Activated CD8-positive, alpha-beta memory T cell treated with anti-CD3 and anti-CD28 coated beads for 1 hour (primary cell): ENCODE results near the gene IL36B.

Experiments
- DNase-seq, 2 donors: peaks; one replicate each; pipeline ENCODE4 v3.0.0-alpha.2; 2020; ENCODE audit warnings: low read depth in 1 of 2; ENCODE audit errors: extremely low read depth in 1 of 2

The IL36B gene

DNA sequence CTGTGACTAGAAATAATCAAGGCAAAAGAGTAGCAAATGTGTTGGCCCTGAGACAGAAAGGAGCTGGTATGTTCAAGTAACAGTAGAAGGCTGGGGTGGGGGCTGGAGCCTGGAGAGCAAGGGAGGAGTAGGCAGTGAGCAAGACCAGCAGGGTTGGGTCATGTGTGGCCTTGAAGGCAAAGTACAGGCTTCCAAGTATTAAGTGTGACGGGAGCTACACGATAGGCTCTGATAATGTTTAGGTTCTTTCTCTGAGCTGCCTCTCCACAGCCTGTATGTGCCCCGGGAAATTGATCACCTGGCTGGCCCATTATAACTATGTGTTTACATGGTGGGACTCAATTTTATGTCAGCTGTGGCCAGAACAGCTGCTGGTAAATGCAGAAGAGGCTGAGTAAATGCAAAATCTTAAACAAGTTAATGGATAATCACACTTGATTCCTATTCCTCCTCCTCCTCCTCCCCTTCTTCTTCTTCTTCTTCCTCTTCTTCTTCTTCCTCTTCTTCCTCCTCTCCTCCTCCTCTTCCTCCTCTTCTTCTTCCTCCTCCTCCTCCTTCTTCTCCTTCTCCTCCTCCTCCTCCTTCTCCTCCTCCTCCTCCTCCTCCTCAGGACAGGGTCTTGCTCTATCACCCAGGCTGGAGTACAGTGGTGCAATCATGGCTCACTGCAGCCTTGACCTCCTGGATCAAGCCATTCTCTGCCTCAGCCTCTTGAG is 24.4 kb upstream of the IL36B start:
- no peak for DNase-seq

- no peak for DNase-seq
Observed at GRCh38 chr2:113075600-113075999, 22.9 kb upstream of the IL36B start.

DNA sequence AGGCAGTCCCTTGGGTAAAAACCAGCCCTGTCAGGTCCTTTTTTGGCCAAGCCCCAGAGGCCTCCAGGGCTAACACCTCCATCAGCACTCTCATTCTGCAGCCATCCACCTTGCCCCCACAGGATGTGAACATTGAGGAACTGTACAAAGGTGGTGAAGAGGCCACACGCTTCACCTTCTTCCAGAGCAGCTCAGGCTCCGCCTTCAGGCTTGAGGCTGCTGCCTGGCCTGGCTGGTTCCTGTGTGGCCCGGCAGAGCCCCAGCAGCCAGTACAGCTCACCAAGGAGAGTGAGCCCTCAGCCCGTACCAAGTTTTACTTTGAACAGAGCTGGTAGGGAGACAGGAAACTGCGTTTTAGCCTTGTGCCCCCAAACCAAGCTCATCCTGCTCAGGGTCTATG is 22.4 kb upstream of the IL36B start:
- DNase-seq: no peak

DNA sequence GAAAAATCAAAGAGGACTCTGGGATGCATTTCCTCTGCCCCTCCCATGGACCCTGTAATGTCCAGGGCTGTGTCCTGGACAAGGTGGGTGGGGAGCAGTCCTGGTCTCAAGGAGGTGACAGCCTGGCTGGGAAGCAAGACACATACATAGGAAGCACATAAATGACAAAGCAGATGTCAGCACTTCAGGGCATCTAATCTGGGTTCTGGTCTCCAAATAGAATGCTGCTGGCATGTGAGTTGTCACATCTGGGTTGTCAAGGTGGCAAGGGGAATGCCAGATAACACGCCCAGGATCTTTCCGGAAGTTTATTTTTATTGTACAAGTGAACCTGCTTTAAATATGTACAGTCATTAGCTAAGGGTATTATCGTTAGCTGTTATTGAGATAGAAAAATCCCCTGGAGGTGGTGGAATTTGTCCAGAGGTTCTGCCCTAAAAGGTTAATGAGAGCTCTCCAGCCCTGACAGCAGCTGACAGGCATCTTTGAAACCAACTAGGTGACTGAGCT is 20.7 kb upstream of the IL36B start:
- DNase-seq: no peak

DNA sequence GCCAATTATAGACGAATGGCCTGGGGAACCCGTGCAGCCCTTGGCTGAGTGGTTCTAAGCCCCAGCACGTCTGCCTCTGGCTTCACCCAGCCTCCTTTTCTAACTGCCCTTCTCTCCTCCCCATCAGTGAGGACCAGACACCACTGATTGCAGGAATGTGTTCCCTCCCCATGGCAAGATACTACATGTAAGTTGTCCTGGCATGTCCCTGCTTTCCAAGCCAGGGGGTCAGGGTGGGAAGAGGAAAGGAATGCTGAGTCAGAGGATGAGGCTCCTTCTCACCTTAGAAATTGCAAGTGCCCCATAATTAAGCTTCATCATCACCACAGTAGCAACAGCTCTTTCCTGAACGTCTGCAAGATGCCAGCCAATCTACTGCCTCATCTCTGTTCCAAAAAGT is 19.9 kb upstream of the IL36B start:
- no peak for DNase-seq

DNA sequence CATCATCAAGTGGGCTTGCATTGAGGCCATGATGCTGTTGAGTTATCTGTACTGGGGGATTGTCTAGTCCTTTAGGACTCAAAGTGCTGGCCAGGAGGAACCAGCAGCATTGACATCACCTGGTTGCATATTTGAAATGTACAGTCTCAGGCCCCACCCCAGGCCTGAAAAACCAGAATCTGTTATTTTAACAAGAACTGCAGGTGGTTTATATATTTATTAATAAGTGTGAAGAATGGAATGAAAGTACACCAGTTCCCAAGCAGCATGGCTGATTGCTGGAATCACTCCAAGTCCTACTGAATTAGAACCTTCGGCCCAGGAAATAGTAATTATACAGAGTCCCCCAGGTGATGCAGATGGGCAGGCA is 17.9 kb upstream of the IL36B start:
- no peak for DNase-seq

DNA sequence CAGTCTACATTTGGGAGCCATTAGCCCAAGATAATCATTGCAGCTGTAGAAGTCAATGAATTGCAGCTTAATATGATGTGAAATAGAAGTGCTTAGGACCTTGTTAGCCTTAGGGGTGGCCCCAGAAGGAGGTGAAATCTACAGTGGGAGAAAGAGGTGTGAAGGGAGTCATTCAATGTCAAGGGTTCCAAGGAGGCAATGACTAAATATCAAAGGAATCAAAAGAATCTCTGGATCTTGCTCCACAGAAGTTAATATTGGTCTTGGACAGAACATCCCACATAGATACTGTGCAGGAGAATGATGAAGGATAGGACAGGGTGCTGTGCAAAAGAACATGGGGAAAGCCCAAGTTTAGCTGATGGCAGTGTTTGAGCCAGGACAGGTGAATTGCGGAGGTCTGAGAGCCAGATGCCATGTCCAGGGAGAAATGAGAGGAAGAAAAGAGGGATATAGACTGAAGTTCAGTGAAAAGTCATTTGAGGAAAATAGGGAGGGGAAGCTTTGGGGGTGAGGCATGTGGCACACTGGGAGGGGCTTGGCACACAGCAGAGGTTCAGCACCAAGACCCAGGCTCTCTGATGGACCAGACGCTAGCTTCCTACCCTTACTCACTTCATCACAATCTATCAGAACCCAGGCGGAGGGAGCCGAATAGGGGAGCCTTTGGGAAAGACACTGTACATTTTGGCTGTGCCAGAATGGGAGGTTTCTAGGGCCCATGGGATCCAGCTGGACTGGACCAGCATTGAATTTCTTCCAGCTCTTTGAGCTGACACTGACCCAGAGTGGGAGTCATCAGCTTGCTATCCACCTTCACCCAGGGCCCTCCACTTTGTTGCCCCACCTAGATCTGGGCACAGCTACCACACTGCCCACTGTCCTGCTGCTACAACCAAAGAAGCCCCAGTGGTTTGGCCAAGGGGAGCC is 17.3 kb upstream of the IL36B start:
- no peak for DNase-seq

DNA sequence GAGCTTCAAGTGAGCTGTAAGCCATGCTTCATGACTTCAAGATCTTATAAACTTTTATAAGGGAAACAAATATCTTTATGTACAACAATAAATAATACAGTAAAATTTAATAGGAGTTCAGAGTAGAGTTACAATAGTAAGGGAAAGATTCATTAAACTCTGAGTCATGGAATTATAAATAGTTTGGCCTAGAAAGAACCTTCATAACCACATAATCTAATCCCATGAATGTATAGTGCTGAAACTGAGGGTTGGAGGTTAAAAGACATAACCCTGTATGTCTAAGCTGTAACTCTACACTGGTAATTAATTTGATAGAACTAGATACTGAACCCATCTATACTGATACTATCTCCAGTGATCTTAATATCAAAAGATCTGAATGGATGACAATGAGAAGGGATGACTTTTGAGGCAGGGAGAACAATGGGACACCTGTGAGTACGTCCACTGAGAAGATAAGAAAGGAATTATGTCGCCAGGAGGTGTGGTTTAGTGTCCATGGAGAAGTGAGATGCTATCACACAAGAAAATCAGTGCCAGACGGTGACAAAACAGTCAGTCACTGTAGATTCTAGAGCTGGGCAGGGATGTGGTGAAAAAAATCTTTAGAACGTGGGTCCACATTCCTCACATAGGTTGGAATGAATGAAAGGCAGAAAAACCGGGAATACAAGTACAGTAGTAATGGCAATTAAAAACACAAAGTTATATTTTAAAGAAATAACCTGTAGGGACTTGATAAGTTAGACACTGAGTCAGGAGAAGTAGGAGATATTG is 16.2 kb upstream of the IL36B start:
- DNase-seq: no peak

DNA sequence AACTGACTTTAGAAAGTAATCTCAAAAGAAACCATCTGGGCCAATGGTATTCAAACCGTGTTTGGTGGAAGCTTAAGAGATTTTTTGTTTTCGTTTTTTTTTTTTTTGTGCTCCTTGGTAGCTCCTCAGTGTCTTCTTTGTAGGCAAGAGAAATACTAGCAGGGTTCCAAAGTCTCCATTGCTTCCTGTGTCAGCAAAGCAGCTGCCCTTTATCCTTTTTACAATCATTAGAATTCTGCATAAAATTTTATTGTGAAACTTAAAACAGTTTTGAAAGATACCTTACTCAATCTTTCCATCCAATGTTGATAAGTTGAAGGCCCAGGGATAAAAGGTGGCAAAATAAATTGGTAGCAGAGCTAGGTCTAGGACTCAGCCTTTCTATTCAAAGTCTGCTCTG is 15.6 kb upstream of the IL36B start:
- DNase-seq: no peak

GRCh38 chr2:113067681-113068080 is 15.0 kb upstream of the IL36B start, which contains the start of gene IL1F10:
TSS of gene IL1F10 (plus strand) at chr2:113067970. CDS start at chr2:113072739, 4,769 bp downstream.
- no peak for DNase-seq

DNA sequence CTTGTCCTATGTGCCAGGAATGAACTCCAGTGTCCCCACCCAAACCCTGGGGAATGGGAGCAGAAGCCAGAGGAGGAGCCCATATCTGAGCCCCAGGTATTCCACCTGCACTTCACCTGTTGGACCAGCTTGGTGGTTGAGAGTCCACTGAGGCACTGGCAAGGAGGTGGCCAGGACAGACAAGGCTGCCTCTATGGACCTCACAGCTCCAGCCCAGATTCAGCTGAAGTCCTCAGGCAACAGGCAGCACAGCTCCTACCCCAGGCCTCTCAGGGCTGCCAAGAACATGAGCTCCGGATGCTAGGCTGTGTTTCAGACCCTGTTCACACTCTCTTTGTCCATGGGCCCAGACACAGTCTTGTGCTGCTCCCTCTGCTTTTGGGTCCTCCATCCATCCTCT is 12.2 kb upstream of the IL36B start:
- DNase-seq: no peak

DNA sequence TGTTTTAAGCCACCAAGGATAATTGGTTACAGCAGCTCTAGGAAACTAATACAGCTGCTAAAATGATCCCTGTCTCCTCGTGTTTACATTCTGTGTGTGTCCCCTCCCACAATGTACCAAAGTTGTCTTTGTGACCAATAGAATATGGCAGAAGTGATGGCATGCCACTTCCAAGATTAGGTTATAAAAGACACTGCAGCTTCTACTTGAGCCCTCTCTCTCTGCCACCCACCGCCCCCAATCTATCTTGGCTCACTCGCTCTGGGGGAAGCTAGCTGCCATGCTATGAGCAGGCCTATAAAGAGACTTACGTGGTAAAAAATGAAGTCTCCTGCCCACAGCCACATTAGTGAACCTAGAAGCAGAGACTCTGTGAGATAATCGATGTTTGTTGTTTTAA is 11.6 kb upstream of the IL36B start:
- DNase-seq: no peak

DNA sequence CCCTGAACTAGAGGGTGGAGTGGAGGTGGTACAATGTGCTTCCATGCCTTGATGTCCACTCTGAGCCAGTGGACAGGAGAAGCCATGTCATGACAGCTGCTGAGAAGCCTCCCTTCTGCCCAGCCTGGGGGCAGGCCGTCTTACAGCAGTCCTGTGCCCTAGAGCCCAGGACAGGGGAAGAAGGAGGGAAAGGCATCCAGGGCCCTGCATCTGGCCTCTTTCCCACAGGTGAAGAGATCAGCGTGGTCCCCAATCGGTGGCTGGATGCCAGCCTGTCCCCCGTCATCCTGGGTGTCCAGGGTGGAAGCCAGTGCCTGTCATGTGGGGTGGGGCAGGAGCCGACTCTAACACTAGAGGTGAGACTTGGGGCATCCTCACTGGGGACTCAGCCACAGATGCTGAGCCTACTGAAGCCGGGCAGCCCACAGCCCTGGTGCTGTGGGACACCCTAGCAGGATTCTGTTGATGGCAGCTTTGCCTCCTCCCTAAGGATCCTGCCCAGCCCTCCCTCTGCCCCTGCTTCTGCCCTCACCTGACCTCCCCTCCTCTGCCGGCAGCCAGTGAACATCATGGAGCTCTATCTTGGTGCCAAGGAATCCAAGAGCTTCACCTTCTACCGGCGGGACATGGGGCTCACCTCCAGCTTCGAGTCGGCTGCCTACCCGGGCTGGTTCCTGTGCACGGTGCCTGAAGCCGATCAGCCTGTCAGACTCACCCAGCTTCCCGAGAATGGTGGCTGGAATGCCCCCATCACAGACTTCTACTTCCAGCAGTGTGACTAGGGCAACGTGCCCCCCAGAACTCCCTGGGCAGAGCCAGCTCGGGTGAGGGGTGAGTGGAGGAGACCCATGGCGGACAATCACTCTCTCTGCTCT is 9.5 kb upstream of the IL36B start:
- no peak for DNase-seq

DNA sequence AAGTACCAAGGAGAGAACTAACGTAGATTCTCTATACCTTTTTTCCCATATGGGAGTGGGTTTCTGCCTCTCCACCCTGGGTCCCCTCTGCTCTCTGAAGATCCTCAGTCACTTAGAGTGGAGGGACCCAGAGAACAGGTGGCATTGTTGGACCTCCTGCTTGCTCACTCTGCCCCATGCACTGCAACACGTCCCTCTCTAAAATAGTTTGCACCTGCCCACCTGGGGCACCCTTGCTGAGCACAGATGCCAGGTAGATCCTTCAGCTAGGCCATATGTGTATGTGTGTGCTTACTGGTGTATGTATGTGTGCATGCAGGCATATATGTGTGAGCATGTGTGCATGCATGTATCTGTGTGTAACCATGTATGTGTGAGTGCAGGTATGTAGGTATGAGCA is 8.6 kb upstream of the IL36B start:
- no peak for DNase-seq

GRCh38 chr2:113060796-113061195 is 8.1 kb upstream of the IL36B start:
- DNase-seq: no peak

GRCh38 chr2:113060396-113060795 is 7.7 kb upstream of the IL36B start:
- no peak for DNase-seq

GRCh38 chr2:113058998-113059960 is 6.6 kb upstream of the IL36B start, which contains the start of gene IL36RN:
TSS of gene IL36RN (plus strand) at chr2:113059198. CDS start at chr2:113059439, 241 bp downstream.
- DNase-seq: no peak

DNA sequence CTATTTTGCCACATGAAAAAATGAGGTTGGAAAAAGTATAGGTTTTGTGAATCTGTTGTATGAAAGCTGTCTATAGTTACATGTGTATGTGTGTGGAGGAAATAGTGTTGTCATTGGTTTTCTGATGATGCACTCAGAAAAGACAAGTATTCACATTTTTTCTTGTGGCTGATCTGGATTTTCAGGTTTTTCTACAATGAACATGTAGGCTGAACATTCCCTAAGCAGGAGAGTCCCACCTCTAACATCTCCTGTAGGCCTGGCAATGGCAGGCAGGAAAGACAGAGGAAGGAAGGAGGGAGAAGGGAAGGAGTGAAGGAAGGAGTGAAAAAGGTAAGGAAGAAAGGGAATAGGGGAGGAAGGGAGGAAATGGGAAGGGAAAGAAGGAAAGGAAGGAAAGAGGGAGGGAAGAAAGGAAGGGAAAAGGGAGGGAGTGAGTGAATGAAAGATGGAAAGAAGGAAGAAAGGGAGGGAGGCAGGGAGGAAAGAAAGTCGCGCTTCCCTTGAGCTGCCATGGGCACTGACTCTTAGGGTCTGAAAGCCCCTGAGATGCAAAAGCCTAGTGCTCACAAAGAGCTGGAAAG is 5.8 kb upstream of the IL36B start:
- no peak for DNase-seq

DNA sequence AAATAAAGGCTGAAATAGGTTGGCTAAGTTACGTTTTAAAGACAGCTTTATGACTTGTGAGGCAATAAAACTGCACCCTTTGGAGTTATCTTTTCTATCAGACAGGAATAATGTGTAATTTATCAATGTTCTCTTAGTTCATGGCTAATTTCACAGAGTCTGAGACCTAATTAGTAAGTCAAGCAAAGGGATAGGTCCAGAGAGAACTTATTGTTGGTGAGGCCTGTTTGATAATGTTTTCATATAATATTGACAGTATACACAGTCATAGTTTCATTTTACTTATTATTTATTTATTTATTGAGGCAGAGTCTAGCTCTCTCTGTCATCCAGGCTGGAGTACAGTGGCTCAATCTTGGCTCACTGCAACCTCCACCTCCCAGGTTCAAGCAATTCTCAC is 4.5 kb upstream of the IL36B start:
- no peak for DNase-seq
